Sigmoid colon (tissue), 4 donors: ENCODE measurements around the gene ABCA1.

ENCODE experiments used
- CTCF ChIP-seq, 4 experiments: fragments of 450-650 bp in 3 of 4; fragments of 200-600 bp in 1 of 4; IDR thresholded peaks; one replicate each; pipeline ENCODE4 v1.5.1; 2016 to 2019; ENCODE audit warnings: antibody characterized with exemption in 4 of 4, mild to moderate bottlenecking in 3 of 4, moderate library complexity in 2 of 4
- EP300 ChIP-seq, 4 donors: sonication (generic); formaldehyde crosslinking; IDR thresholded peaks; one replicate each; pipeline ENCODE4 v1.6.1; 2017; ENCODE audit warnings: antibody characterized with exemption in 4 of 4
- POLR2A ChIP-seq, 2 donors: fragments of 450-650 bp; IDR thresholded peaks; one replicate each; pipeline ENCODE4 v1.6.1; 2016; ENCODE audit warnings: antibody characterized with exemption in 2 of 2, mild to moderate bottlenecking in 2 of 2, moderate library complexity in 2 of 2
- POLR2AphosphoS5 ChIP-seq, 4 donors: sonication (generic); formaldehyde crosslinking; IDR thresholded peaks; one replicate each; pipeline ENCODE4 v1.6.1; 2017; ENCODE audit warnings: antibody characterized with exemption in 4 of 4

- TF ChIP-seq POLR2A (IDR thresholded peaks at IDR 0.05) (no peak), CTCF (IDR thresholded peaks at IDR 0.05) (no peak), POLR2AphosphoS5 (IDR thresholded peaks at IDR 0.05) (no peak), EP300 (IDR thresholded peaks at IDR 0.05) (no peak)
Observed at GRCh38 chr9:104842698-104843097, 85.3 kb downstream of the ABCA1 start.
